GM12878 (cell line): ENCODE results near the gene PTPRN2.

Experiments used
- CREB1 ChIP-seq: IDR thresholded peaks from 2 replicates; pipeline ENCODE4 v1.6.1; 2012; ENCODE audit warnings: low read depth, mild to moderate bottlenecking, inconsistent platforms
- EP300 ChIP-seq, 2 experiments: fragments of 150-350 bp in 1 of 2; IDR thresholded peaks; 2 replicates each; pipeline ENCODE4 v1.6.1; 2011 to 2012; ENCODE audit warnings: low read depth in 2 of 2, low read length in 2 of 2, borderline replicate concordance in 1 of 2, improper control_type of control experiment in 1 of 2, inconsistent platforms in 1 of 2; ENCODE audit not compliant: control insufficient read depth in 1 of 2
- MEF2A ChIP-seq: IDR thresholded peaks from 2 replicates; pipeline ENCODE4 v1.6.1; 2011; ENCODE audit warnings: low read depth, mild to moderate bottlenecking, low read length, moderate library complexity; ENCODE audit not compliant: insufficient read depth
- MYC ChIP-seq: IDR thresholded peaks from 2 replicates; pipeline ENCODE4 v1.6.1; 2011; ENCODE audit warnings: mild to moderate bottlenecking, low read length, moderate library complexity, inconsistent platforms; ENCODE audit not compliant: insufficient read depth, insufficient replicate concordance, insufficient read length, severe bottlenecking
- PBX3 ChIP-seq: IDR thresholded peaks from 2 replicates; pipeline ENCODE4 v1.6.1; 2011; ENCODE audit warnings: mild to moderate bottlenecking, low read depth, low read length, moderate library complexity; ENCODE audit not compliant: insufficient replicate concordance
- POLR2A ChIP-seq: IDR thresholded peaks from 2 replicates; pipeline ENCODE4 v1.6.1; 2011; ENCODE audit warnings: low read depth, mild to moderate bottlenecking, low read length
- POLR2AphosphoS2 ChIP-seq: IDR thresholded peaks from 2 replicates; pipeline ENCODE4 v1.6.1; 2011; ENCODE audit warnings: low read depth, mild to moderate bottlenecking, low read length, improper control_type of control experiment, moderate library complexity
- SREBF1 ChIP-seq: IDR thresholded peaks from 2 replicates; pipeline ENCODE4 v1.6.1; 2012; ENCODE audit warnings: mild to moderate bottlenecking, low read length
- TAF1 ChIP-seq: IDR thresholded peaks from 2 replicates; pipeline ENCODE4 v1.6.1; 2011; ENCODE audit warnings: mild to moderate bottlenecking, low read depth, low read length, borderline replicate concordance
- YBX1 ChIP-seq: fragments of 450-650 bp; IDR thresholded peaks from 2 replicates; pipeline ENCODE4 v1.6.1; 2016; ENCODE audit warnings: antibody characterized with exemption
- TF ChIP-seq, protein P1 (sequence below), 3 experiments: IDR thresholded peaks in 2 of 3; conservative IDR thresholded peaks in 1 of 3; 2 replicates each; pipeline ENCODE4 v1.5.1; 2011; ENCODE audit warnings: low read depth in 3 of 3, low read length in 3 of 3, mild to moderate bottlenecking in 3 of 3, control low read depth in 2 of 3, moderate library complexity in 2 of 3, inconsistent platforms in 1 of 3, mixed read lengths in 1 of 3; ENCODE audit not compliant: control insufficient read depth in 2 of 3, insufficient read depth in 1 of 3; ENCODE audit errors: extremely low read depth in 1 of 3
- TF ChIP-seq, protein P2 (sequence below): fragments of 450-650 bp; formaldehyde crosslinking; IDR thresholded peaks from 2 replicates; pipeline ENCODE4 v1.4.0; 2020; ENCODE audit warnings: mild to moderate bottlenecking, moderate library complexity
- TF ChIP-seq, protein P3 (sequence below): IDR thresholded peaks from 2 replicates; pipeline ENCODE4 v1.6.1; 2011; ENCODE audit warnings: low read depth, low read length, improper control_type of control experiment, borderline replicate concordance

DNA sequence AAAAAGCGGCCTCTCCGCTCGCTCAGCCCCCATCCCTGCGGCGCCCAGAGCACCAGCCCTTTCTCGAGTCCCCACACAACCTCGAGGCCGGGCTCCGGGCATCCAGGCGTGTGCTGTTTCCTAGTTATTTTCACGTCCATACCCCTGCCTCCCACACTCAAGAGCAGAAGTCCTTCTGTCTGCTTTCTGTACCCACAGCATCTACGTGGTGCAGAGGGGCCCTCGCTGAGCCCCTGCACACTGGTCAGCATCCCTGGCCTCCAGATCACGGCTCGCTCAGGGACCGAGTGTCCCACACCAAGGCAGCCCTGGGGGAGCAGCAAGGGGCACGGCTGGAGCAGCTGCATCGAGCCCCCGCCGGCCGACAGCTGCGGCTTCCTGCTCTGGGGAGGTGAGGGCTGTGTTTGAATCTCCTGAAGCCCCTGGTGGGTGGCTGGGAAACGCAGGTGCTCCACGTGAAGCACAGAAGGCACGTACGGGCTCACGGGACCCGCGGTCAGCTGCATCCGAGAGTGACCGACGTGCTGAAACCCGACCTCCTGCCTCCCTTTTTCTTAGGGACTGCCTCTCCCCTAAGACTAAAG, 917.8 kb downstream of the PTPRN2 start:
- TF ChIP-seq, protein P1, sequence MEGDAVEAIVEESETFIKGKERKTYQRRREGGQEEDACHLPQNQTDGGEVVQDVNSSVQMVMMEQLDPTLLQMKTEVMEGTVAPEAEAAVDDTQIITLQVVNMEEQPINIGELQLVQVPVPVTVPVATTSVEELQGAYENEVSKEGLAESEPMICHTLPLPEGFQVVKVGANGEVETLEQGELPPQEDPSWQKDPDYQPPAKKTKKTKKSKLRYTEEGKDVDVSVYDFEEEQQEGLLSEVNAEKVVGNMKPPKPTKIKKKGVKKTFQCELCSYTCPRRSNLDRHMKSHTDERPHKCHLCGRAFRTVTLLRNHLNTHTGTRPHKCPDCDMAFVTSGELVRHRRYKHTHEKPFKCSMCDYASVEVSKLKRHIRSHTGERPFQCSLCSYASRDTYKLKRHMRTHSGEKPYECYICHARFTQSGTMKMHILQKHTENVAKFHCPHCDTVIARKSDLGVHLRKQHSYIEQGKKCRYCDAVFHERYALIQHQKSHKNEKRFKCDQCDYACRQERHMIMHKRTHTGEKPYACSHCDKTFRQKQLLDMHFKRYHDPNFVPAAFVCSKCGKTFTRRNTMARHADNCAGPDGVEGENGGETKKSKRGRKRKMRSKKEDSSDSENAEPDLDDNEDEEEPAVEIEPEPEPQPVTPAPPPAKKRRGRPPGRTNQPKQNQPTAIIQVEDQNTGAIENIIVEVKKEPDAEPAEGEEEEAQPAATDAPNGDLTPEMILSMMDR (IDR thresholded peaks at IDR 0.05 in 2 of 3, conservative IDR thresholded peaks at IDR 0.05 in 1 of 3; ENCODE audit: control insufficient read depth in 2 of 3, extremely low read depth in 1 of 3, insufficient read depth in 1 of 3, low read depth in 3 of 3, low read length in 3 of 3), result no peak
- TF ChIP-seq PBX3 (no peak), CREB1 (no peak), EP300 (IDR thresholded peaks at IDR 0.05; ENCODE audit: borderline replicate concordance in 1 of 2, control insufficient read depth in 1 of 2, low read depth in 2 of 2, low read length in 2 of 2) (no peak), MEF2A (no peak), TAF1 (no peak), POLR2A (no peak), YBX1 (no peak), SREBF1 (no peak), MYC (no peak), POLR2AphosphoS2 (no peak)
- TF ChIP-seq, protein P2, sequence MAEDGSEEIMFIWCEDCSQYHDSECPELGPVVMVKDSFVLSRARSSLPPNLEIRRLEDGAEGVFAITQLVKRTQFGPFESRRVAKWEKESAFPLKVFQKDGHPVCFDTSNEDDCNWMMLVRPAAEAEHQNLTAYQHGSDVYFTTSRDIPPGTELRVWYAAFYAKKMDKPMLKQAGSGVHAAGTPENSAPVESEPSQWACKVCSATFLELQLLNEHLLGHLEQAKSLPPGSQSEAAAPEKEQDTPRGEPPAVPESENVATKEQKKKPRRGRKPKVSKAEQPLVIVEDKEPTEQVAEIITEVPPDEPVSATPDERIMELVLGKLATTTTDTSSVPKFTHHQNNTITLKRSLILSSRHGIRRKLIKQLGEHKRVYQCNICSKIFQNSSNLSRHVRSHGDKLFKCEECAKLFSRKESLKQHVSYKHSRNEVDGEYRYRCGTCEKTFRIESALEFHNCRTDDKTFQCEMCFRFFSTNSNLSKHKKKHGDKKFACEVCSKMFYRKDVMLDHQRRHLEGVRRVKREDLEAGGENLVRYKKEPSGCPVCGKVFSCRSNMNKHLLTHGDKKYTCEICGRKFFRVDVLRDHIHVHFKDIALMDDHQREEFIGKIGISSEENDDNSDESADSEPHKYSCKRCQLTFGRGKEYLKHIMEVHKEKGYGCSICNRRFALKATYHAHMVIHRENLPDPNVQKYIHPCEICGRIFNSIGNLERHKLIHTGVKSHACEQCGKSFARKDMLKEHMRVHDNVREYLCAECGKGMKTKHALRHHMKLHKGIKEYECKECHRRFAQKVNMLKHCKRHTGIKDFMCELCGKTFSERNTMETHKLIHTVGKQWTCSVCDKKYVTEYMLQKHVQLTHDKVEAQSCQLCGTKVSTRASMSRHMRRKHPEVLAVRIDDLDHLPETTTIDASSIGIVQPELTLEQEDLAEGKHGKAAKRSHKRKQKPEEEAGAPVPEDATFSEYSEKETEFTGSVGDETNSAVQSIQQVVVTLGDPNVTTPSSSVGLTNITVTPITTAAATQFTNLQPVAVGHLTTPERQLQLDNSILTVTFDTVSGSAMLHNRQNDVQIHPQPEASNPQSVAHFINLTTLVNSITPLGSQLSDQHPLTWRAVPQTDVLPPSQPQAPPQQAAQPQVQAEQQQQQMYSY, result no peak
- TF ChIP-seq, protein P3, sequence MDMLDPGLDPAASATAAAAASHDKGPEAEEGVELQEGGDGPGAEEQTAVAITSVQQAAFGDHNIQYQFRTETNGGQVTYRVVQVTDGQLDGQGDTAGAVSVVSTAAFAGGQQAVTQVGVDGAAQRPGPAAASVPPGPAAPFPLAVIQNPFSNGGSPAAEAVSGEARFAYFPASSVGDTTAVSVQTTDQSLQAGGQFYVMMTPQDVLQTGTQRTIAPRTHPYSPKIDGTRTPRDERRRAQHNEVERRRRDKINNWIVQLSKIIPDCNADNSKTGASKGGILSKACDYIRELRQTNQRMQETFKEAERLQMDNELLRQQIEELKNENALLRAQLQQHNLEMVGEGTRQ, result no peak
